Right lobe of liver (tissue), 4 donors: ENCODE data around the gene SNAPC2.

Source experiments
- CTCF ChIP-seq, 4 donors: fragments of 200-600 bp in 3 of 4; fragments of 450-650 bp in 1 of 4; IDR thresholded peaks; one replicate each; pipeline versions ENCODE4 v1.5.1 to v1.8.0; 2016 to 2022; ENCODE audit warnings: antibody characterized with exemption in 4 of 4, mild to moderate bottlenecking in 2 of 4
- POLR2A ChIP-seq: fragments of 450-650 bp; IDR thresholded peaks from one replicate; pipeline ENCODE4 v1.6.1; 2017; ENCODE audit warnings: antibody characterized with exemption, mild to moderate bottlenecking
- donor health status: DM: no; HTN: no; CAD: no.
- donor health status: DM: no; HTN: no; CAD: no.
- donor health status: DM: no; HTN: yes; CAD: no.

- TF ChIP-seq CTCF (IDR thresholded peaks at IDR 0.05) = no peak
- TF ChIP-seq POLR2A = no peak
Observed at GRCh38 chr19:7908742-7909461, 11.2 kb upstream of the SNAPC2 start.
